GM12878 (cell line): ENCODE measurements around the gene SMIM7. TPM values are rescaled to one million over a fixed set of nuclear protein-coding genes. Genes with fewer than 3 reads are reported as not detected.

Experiments
- ASH2L ChIP-seq: fragments of 300-600, 200-600 bp; sonication (generic); IDR thresholded peaks from 2 replicates; pipeline ENCODE4 v1.6.1; 2017; ENCODE audit warnings: low read depth, mild to moderate bottlenecking, borderline replicate concordance
- ATF7 ChIP-seq: fragments of 450-650 bp; IDR thresholded peaks from 2 replicates; pipeline ENCODE4 v1.6.1; 2016; ENCODE audit warnings: low read depth, mild to moderate bottlenecking
- CREB1 ChIP-seq: IDR thresholded peaks from 2 replicates; pipeline ENCODE4 v1.6.1; 2012; ENCODE audit warnings: low read depth, mild to moderate bottlenecking, inconsistent platforms
- FOXM1 ChIP-seq: IDR thresholded peaks from 2 replicates; pipeline ENCODE4 v1.6.1; 2012; ENCODE audit warnings: low read depth, mild to moderate bottlenecking, inconsistent platforms, low read length, moderate library complexity
- IRF4 ChIP-seq: IDR thresholded peaks from 2 replicates; pipeline ENCODE4 v1.6.1; 2011; ENCODE audit warnings: low read depth, low read length
- KAT2A ChIP-seq: conservative IDR thresholded peaks from 2 replicates; pipeline ENCODE4 v1.6.1; 2011; ENCODE audit warnings: low read depth, low read length; ENCODE audit not compliant: control insufficient read depth
- KDM1A ChIP-seq: fragments of 200-600 bp; sonication (generic); IDR thresholded peaks from 2 replicates; pipeline ENCODE4 v1.6.1; 2016; ENCODE audit warnings: borderline replicate concordance
- LARP7 ChIP-seq: fragments of 450-650 bp; IDR thresholded peaks from 2 replicates; pipeline ENCODE4 v1.6.1; 2017; ENCODE audit warnings: mild to moderate bottlenecking
- MYC ChIP-seq: IDR thresholded peaks from 2 replicates; pipeline ENCODE4 v1.6.1; 2011; ENCODE audit warnings: mild to moderate bottlenecking, low read length, moderate library complexity, inconsistent platforms; ENCODE audit not compliant: insufficient read depth, insufficient replicate concordance, insufficient read length, severe bottlenecking
- POLR2AphosphoS5 ChIP-seq: IDR thresholded peaks from 2 replicates; pipeline ENCODE4 v1.6.1; 2011; ENCODE audit warnings: mild to moderate bottlenecking, low read length, inconsistent platforms
- RAD21 ChIP-seq: IDR thresholded peaks from 2 replicates; pipeline ENCODE4 v1.6.1; 2011; ENCODE audit warnings: mild to moderate bottlenecking, low read depth, low read length, moderate library complexity; ENCODE audit not compliant: insufficient read depth
- SMC3 ChIP-seq: IDR thresholded peaks from 2 replicates; pipeline ENCODE4 v1.6.1; 2011; ENCODE audit warnings: low read length, improper control_type of control experiment, borderline replicate concordance
- SP1 ChIP-seq: IDR thresholded peaks from one replicate; pipeline ENCODE4 v1.6.1; 2011; ENCODE audit warnings: low read depth, low read length
- STAT1 ChIP-seq: fragments of 450-650 bp; conservative IDR thresholded peaks from 2 replicates; pipeline ENCODE4 v1.6.1; 2014; ENCODE audit warnings: antibody characterized with exemption, mild to moderate bottlenecking
- YY1 ChIP-seq: IDR thresholded peaks from 2 replicates; pipeline ENCODE4 v1.6.1; 2011; ENCODE audit warnings: low read depth, mild to moderate bottlenecking, low read length
- ZNF24 ChIP-seq: fragments of 450-650 bp; IDR thresholded peaks from 2 replicates; pipeline ENCODE4 v1.6.1; 2017; ENCODE audit warnings: antibody characterized with exemption, mild to moderate bottlenecking
- ZNF384 ChIP-seq: IDR thresholded peaks from 2 replicates; pipeline ENCODE4 v1.6.1; 2012; ENCODE audit warnings: low read depth, mild to moderate bottlenecking, low read length, improper control_type of control experiment, borderline replicate concordance
- polyA plus RNA-seq, 11 experiments: library from polyadenylated mRNA; depleted of rRNA in 4 of 11; unstranded in 6 of 11; stranded (reverse) in 5 of 11; fragments of >200 nt; fragmentation: Nextera tagmentation in 4 of 11; fragmentation: Illumina TruSeq in 1 of 11; extraction: Ambion mirVana in 4 of 11; extraction: Trizol in 1 of 11; gene quantifications; 1 replicate in 1 of 11; 2 replicates in 10 of 11; pipeline versions ENCODE4 v1.2.1 to v1.2.3, GENCODE V29; 2011 to 2016; ENCODE audit warnings: inconsistent platforms in 2 of 11, missing spikeins in 2 of 11, low read depth in 1 of 11
- total RNA-seq, 4 experiments: library from RNA; depleted of rRNA in 3 of 4; stranded (reverse); fragments of >200 nt in 3 of 4; fragmentation: Illumina TruSeq in 1 of 4; extraction: Trizol in 1 of 4; gene quantifications; 2 replicates each; pipeline versions ENCODE4 v1.2.1 to v1.2.3, GENCODE V29; 2013 to 2021
- TF ChIP-seq, protein P1 (sequence below): IDR thresholded peaks from 2 replicates; pipeline ENCODE4 v1.6.1; 2012; ENCODE audit warnings: mild to moderate bottlenecking, low read depth, low read length
- TF ChIP-seq, protein P2 (sequence below): fragments of 450-650 bp; conservative IDR thresholded peaks from 2 replicates; pipeline ENCODE4 v1.6.1; 2017; ENCODE audit warnings: mild to moderate bottlenecking, moderate library complexity
- TF ChIP-seq, protein P3 (sequence below): fragments of 450-650 bp; IDR thresholded peaks from 2 replicates; pipeline ENCODE4 v1.6.1; 2018; ENCODE audit warnings: mild to moderate bottlenecking, low read depth, moderate library complexity; ENCODE audit not compliant: partially characterized antibody

SMIM7 gene
- total and polyA plus RNA-seq, 10 of the 15 experiments (the other 5 are each of a cell fraction or from before 2014, with no cell fraction given) = 45.7 to 170 (median 70.8) TPM

DNA sequence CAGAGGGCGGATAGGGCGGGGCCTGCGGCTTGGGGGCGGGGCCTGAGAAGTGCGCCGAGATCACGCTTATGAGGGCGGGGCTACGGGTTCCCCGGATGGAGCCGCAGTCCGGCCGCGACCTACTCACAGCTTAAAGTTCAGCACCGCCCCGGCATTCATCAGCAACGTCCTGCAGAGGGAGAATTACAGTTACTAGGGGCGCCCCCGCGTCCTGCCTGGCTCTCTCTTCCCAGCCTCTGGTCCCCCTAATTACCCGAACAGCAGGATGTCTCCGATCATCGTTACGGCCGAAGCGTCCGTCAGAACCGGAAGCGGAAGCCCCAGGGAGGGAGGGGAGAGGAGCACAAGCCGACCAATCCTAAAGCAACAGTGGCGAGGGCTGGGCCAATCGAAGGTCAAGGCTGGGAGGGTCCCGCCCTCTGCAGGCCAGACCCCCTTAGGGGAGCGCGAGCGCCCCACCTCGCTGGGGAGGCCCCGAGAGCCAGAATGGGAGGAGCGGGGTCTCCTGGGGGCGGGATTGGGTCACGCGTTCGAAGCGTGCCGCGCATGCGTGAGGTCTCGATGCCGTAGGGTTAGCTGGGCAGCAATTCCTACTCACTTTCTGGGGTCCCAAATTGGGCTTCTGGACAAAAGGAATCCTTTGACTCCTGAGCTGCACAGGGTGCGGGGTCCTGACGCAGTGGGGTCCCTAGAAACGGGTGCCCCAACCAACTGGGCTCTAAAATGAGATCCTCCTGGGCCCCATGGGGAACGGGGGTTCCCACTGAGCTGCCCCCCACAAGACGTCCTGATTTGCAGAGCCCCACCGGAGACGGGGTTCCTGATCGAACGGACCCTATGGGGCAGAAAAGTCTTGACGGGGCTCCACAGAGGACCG is at the start of gene SMIM7 (continued):
- TF ChIP-seq, protein P1, sequence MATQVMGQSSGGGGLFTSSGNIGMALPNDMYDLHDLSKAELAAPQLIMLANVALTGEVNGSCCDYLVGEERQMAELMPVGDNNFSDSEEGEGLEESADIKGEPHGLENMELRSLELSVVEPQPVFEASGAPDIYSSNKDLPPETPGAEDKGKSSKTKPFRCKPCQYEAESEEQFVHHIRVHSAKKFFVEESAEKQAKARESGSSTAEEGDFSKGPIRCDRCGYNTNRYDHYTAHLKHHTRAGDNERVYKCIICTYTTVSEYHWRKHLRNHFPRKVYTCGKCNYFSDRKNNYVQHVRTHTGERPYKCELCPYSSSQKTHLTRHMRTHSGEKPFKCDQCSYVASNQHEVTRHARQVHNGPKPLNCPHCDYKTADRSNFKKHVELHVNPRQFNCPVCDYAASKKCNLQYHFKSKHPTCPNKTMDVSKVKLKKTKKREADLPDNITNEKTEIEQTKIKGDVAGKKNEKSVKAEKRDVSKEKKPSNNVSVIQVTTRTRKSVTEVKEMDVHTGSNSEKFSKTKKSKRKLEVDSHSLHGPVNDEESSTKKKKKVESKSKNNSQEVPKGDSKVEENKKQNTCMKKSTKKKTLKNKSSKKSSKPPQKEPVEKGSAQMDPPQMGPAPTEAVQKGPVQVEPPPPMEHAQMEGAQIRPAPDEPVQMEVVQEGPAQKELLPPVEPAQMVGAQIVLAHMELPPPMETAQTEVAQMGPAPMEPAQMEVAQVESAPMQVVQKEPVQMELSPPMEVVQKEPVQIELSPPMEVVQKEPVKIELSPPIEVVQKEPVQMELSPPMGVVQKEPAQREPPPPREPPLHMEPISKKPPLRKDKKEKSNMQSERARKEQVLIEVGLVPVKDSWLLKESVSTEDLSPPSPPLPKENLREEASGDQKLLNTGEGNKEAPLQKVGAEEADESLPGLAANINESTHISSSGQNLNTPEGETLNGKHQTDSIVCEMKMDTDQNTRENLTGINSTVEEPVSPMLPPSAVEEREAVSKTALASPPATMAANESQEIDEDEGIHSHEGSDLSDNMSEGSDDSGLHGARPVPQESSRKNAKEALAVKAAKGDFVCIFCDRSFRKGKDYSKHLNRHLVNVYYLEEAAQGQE = no peak
- TF ChIP-seq STAT1 = no peak
- TF ChIP-seq, protein P2, sequence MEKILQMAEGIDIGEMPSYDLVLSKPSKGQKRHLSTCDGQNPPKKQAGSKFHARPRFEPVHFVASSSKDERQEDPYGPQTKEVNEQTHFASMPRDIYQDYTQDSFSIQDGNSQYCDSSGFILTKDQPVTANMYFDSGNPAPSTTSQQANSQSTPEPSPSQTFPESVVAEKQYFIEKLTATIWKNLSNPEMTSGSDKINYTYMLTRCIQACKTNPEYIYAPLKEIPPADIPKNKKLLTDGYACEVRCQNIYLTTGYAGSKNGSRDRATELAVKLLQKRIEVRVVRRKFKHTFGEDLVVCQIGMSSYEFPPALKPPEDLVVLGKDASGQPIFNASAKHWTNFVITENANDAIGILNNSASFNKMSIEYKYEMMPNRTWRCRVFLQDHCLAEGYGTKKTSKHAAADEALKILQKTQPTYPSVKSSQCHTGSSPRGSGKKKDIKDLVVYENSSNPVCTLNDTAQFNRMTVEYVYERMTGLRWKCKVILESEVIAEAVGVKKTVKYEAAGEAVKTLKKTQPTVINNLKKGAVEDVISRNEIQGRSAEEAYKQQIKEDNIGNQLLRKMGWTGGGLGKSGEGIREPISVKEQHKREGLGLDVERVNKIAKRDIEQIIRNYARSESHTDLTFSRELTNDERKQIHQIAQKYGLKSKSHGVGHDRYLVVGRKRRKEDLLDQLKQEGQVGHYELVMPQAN = peak; percentile 63
- no peak for TF ChIP-seq ATF7
- no peak for TF ChIP-seq ZNF24
- TF ChIP-seq KDM1A = no peak
- TF ChIP-seq CREB1 = peak; percentile 68; the same call in 1 of the 2 replicates
- no peak for TF ChIP-seq LARP7
- TF ChIP-seq, protein P3, sequence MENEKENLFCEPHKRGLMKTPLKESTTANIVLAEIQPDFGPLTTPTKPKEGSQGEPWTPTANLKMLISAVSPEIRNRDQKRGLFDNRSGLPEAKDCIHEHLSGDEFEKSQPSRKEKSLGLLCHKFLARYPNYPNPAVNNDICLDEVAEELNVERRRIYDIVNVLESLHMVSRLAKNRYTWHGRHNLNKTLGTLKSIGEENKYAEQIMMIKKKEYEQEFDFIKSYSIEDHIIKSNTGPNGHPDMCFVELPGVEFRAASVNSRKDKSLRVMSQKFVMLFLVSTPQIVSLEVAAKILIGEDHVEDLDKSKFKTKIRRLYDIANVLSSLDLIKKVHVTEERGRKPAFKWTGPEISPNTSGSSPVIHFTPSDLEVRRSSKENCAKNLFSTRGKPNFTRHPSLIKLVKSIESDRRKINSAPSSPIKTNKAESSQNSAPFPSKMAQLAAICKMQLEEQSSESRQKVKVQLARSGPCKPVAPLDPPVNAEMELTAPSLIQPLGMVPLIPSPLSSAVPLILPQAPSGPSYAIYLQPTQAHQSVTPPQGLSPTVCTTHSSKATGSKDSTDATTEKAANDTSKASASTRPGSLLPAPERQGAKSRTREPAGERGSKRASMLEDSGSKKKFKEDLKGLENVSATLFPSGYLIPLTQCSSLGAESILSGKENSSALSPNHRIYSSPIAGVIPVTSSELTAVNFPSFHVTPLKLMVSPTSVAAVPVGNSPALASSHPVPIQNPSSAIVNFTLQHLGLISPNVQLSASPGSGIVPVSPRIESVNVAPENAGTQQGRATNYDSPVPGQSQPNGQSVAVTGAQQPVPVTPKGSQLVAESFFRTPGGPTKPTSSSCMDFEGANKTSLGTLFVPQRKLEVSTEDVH = no peak
- TF ChIP-seq MYC = no peak
- TF ChIP-seq ASH2L = peak; percentile 76; the same call in 1 of the 2 replicates
- TF ChIP-seq IRF4 = no peak
- TF ChIP-seq POLR2AphosphoS5 = peak; percentile 91
- TF ChIP-seq FOXM1 = no peak
- TF ChIP-seq ZNF384 = no peak
- TF ChIP-seq KAT2A = no peak
- TF ChIP-seq RAD21 = no peak
- TF ChIP-seq YY1 = peak; percentile 30
- TF ChIP-seq SMC3 = no peak
- peak; percentile 97 for TF ChIP-seq SP1
